NK-92 (cell line): ENCODE measurements around the gene GEMIN4.
"Not testable (repeated sequence)": the region's sequence is repeated elsewhere in the genome, so short reads cannot be mapped to it uniquely, and the experiment has no call there.

Experiments
- DNase-seq: peaks from one replicate; lab custom pipeline; 2025; ENCODE audit not compliant: unreplicated experiment; lab: John Stamatoyannopoulos, UW

GEMIN4 gene

DNA sequence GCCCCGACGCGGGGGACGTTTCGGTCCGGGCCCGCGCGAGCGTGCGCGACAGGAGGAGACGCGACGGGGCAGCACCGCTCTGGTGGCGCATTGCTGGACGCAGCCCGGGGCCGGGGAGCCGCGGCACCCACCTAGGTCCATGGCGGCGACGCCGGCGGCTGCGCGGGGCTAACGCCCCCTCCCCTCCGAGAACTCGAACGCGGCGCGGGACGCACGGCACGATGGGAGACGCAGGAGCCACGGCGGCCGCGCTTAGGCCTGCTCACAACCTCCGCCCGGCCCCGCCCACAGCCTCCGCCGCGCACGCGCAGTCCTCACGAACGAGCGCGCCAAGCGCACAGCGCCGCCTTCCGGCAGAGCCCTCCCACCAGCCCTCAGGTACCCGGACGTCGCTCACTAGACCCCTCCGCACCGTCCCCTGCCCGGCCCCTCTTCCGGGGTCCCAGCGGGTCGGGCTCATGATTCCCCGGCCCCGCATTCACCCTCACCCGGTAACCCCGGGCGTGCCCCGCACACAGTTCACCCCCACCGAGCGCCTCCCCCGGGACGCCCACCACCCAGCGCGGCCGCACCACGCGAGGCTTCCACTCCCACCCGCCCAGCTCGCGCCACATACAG is at the start of gene GEMIN4:
Gene GEMIN4, minus strand, starts transcription at position 263 of the 618 bp plus-strand sequence. Its CDS starts 122 bp downstream, at position 141.
- DNase-seq = peak; percentile 63

DNA sequence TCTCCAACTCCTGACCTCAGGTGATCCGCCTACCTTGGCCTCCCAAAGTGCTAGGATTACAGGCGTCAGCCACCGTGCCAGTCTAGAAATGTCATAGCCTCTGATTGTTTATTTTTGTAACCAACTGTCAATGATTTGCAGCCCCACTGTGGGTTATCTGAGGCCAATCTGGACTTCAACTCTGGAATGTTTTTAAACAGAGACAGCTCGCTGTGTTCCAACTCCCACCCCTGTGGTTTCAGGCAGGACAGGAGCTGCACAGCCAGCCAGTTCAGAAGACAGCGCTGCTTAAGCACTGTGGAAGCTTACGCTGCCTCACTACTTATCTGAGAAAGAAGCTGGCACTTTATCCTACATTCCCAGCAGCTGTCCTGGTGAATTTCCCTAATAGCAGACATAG is 49.6 kb upstream of the GEMIN4 start:
- DNase-seq = no peak

DNA sequence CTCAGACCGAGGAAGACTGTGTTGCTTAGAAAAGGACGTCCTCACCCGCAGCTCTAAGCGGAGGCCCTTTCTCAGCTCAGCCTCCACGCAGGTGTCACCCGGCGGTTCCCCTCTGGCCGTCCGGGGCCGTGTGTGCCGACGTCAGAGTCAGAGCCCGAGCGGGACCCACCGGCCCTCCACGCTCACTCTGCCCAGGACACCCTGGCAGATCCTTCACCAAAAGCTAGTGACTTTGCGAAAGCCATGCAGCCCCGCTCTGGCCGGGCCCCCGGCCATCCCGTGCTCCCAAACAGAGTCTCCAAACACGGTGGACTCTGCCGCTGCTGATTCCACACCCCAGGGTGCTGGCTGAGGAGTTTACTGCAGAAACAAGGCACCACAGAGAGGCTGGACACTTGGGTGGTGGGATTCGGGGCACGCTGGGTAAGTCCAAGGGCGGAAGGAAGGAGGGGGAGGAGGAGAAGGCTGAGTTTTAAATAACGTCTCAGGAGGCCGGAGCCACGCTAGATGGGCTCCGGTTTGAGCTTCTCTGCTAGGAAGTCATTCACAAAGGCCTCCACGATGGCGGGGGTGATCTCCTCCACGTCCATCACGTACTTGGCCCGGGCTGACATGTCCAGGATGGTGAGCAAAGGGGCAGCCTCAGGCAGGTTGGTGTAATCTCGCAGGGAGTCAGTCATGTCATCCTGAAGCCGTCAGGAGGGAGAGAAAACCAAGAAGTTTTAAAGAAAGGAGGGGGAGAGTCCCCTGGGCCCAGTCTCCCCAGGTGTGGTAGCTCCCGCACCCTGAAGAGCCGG is 48.6 kb upstream of the GEMIN4 start:
- DNase-seq = no peak

DNA sequence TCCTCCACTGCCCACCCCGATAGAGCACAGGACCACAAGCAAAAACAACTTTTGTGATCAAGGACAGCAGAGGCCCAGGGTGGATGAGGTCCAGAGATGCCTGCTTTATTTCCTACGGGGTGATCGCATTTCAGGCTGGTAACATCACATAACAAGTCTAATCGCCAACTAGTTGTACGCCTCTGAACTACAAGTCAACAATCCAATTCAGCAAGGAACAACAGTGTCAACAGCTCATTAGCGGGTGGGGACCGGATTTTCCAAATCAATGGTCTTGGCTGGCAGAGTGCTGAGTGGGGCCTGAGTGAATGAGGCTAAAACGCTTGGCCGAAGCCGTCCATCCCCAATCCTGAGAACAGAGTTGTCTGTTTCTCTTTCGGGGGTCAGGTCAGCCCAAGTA is 47.2 kb upstream of the GEMIN4 start:
- no peak for DNase-seq

DNA sequence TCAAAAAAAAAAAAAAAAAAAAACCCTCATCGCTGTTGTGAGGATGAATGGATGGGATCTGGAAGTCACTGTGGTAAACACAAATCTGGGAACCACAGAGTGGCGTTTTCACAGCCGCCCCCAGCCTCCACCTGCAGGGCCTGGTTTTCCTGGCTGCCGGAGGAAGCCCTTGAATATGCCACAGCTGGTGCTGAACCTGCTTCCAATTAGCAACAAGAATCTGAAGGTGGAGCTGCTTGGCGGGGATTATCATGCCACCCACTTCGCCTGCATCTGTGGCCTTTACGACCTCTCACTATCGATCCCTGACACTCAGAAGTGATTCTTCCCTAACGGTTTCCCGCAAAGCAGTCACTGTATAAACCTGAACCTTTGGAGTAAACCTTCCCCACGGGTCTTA is 46.2 kb upstream of the GEMIN4 start:
- no peak for DNase-seq

DNA sequence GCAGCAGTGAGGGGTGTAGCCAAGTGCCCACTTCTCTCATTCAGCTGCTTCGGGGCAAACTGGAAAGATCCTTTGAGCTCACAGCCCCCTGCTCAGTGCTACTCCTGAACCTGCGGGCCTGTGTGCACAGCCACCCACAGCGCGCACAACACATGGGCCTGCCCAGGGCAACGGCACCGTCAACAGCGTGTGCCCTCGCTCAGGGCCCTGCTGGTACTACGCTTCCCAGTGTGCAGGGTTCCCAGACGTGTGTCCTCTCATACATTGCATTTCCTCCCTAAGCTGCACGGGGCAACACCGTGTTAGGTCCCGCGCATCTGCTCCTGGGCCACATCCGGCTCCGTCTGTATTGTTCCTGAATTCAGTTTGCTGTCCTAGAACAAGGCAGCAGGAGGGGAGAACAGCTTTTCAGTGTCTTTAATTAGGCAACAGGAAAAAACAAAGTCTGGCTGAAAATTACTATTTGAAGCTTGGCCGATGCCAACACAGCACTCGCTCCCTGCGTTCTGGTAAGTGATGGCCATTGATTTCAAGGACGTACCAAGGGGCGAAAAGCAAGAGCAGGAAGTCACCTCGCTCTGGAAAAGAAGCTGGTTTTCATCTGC is 45.3 kb upstream of the GEMIN4 start:
- no peak for DNase-seq

DNA sequence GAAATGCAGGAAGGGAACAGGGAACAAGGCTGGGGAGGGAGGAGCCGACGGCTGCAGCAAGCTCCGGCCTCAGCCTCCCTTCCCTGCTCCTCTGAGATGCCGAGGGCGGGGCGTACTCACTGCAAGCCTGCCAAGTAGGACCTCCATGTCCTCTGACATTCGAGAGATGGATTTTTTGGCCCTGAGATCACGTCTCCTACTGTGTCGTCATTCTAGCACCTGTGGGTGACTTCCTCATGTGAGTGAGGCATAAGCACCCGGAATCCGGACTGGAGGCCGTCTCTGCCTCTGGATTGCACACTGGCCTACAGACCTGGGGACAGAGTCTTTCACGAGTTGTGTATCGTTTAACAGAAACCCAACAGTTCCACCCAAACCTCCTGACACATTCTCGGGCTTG is 44.5 kb upstream of the GEMIN4 start:
- DNase-seq = no peak

DNA sequence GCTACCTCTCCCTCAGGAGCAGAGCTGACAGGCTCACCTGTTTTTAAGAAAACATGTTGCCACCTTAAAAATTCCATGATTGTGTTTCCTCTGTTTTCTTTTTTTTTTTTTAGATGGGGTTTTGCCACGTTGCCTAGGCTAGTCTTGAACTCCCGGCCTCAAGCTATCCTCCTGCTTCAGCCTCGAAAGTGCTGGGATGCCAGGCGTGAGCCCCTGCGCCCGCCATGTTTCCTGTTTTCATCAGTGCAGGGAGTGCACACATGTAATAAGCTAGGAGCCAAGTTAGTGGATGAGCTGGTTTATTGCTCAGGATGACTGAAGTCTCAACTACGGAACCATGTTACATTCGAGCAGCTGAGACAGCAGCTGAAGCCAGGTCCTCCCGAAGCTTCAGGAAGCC is 43.7 kb upstream of the GEMIN4 start:
- no peak for DNase-seq

DNA sequence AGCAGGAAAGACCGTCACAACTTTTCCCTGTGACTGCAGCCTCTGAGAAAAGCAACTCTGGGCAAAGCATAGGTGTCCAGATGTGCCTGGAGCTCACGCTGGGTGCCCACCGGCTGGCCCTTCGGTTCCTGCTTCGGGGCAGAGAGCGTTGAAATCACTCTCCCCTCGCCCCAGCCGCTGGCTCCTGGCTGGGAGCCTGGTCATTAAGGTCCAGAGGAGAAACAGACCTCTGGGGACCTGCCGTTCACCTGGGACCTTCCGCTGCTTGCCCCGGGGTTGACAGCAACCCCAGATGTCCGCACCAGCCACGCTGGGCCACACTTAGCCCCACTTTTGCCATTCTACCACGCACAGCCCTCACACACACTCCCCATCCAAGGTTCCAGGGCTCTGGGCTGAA is 43.2 kb upstream of the GEMIN4 start:
- DNase-seq = no peak

DNA sequence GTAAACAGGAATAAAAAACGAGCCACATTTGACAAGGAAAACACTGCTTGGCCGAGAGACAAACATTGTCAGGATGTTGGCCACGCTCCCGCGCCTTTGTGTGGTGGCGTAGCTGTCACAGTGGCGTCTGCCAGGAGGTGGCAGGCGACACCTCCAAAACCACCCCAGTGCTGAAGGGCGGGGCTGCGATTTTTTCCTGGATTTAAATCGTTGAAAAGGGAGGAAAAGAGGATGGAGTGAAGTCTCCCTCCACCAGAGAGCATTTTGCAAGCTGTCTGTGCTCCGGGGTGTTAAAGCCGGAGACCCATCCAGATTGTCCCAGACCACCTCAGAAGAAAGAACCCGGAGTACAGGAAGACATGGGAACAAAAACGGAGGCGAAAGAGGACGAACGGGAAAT is 42.8 kb upstream of the GEMIN4 start:
- no peak for DNase-seq

DNA sequence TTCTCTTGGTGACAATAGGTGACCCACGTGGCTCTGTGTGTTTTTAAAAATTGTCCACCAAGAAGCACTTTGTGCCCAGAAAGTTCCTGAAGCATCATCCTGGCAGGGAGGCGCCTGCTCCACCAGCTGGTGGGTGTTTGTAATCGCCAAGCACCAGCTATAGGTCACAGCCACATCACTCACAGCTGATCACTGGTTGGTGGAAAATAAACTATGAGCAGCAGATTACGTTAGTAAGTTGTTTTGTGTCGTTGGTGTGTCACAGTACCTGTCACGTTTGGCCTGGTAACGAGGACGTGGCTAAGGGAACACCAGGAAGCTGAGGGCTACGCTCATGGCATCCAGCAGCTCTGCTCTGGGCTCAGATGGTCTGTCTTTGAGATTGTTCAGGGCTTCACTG is 40.2 kb upstream of the GEMIN4 start:
- DNase-seq = no peak

DNA sequence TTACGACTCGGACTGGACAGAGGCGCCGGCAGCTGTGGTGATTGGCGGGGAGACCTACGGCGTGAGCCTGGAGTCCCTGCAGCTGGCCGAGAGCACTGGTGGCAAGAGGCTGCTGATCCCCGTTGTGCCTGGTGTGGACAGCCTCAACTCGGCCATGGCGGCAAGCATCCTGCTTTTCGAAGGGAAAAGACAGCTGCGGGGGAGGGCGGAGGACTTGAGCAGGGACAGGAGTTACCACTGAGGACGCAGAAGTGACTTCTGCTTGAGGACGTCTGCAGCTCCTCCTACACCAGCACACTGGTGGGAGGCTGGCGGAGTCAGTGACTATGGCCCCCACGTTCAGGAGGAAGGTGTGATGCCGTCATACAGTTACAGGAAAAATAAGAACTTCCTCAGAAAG is 39.8 kb upstream of the GEMIN4 start:
- DNase-seq = no peak

DNA sequence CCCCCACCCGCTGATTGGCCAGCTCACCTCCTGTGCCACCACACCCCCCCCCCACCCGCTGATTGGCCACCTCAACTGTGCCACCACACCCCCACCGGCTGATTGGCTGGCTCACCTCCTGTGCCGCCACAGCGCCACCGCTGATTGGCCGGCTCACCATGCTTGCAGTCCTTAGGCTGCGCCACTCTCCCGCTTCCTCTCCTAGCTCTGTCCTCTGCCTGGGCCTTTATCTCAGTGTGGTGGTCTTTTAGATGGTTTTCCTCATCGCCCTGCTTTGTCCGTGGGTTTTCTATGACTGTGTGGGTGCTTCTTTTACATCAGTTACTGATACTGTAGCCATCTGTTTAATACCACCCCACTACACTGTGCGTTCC is 38.8 kb upstream of the GEMIN4 start:
- DNase-seq = not testable (repeated sequence)

DNA sequence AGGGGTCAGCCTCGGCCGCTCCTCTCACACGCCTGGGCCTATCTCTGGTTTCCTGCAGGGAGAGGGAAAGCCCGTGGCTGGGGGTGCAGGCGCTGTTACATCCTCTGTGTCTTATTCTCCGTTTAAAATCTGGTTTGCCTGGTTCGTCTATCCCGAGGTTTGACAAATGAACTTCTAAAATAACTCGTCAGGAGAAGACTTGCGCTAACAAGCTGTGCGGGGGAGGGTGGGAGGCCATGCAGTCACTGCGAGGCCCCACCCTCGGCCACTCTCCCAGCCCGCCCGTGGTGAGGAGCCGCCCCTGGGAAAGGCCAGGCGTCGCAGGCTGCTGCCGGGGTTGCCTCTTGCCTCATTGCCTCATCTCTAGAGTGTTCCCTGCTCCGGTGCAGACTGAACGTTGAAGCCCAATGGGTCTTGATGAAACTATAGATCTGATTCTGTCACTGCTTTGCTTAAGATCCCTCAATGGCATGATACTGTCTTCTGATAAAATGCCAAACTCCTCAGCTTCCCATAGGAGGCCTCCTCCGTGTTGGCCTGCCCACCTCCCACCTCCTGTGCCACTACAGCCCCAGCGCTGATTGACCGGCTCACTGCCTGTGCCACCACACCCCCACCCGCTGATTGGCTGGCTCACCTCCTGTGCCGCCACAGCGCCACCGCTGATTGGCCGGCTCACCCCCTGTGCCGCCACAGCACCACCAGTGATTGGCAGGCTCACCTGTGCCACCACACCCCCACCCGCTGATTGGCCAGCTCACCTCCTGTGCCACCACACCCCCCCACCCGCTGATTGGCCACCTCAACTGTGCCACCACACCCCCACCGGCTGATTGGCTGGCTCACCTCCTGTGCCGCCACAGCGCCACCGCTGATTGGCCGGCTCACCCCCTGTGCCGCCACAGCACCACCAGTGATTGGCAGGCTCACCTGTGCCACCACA is 38.1 kb upstream of the GEMIN4 start:
- DNase-seq = not testable (repeated sequence)

DNA sequence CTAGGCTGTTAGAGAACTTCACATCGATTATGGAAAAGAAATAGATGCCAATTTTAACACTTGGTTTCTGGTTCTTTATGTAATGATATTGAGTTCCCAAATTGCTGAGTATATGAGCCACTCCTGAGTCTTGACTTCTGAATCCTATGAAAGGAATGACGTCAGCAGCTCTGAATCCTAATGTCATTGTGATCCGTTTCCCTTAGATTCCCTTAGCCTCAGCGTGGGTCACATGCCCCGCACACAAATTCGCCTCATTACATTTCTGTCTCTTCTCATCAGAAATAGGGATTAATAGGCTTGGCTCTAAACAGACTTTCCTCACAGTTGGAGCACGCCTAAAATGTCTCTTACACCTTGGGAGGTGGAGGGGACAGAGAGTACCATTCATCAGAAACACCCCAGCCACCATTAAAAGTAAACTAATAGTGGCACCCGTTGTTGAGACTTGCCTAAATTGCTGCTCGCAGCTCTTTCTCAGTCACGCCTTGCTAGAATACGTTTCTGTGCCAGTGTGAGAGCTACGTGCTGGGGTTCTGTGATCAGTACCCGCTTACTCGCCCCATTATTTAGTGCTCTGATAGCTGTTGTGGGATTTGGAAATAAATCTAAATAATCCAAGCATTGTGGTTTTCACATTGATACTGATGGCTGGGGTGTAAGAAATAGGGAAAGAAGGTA is 37.2 kb upstream of the GEMIN4 start:
- DNase-seq = no peak

DNA sequence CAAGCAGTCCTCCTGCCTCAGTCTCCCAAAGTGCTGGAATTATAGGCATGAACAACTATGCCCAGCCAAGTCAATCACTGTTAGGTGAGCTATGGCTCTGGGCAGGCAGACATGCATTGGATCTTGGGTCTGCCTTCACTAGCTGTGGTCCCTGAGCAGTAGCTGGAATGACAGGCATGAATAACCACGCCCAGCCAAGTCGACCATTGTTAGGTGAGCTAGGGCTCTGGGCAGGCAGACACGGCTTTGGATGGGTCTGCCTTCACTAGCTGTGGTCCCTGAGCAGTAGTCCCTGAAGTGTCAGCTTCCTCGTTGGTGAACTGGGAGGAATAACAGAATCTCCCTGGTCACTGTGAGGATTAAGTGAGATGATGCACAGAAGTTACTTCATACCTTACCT is 36.5 kb upstream of the GEMIN4 start:
- no peak for DNase-seq

DNA sequence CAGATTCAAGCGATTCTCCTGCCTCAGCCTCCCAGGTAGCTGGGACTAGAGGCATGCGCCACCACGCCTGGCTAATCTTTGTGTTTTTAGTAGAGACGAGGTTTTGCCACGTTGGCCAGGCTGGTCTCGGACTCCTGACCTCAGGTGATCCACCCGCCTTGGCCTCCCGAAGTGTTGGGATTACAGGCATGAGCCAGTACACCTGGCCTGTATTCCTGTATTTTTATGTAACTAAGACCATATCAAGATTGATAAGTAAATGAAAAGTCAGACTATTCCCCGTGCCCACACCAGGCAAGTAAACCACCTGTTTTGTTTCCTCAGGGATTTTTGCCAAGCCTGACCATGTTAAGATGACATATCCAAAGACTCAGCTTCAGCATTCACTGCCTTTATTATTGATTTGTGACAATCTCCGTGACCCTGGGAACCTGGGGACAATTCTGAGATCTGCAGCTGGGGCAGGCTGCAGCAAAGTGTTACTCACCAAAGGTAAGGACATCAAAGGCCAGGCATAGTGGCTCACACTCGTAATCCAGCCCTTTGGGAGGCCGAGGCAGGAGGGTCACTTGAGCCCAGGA is 35.7 kb upstream of the GEMIN4 start:
- DNase-seq = no peak

DNA sequence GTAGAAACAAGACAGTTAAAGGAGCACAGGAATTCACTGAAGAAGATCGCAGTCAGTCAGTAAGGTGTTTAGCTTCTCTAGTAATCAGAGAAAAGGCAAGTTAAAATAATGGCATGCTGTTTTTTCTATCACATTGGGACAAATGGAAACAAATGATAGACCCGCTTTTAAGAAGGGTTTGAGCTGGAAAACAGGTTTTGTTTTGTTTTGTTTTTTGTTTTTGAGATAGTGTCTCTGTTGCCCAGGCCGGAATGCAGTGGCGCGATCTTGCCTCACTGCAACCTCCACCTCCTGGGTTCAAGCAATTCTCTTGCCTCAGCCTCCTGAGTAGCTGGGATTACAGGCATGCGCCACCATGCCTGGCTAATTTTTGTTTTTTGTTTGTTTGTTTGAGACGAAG is 33.8 kb upstream of the GEMIN4 start:
- DNase-seq = not testable (repeated sequence)

DNA sequence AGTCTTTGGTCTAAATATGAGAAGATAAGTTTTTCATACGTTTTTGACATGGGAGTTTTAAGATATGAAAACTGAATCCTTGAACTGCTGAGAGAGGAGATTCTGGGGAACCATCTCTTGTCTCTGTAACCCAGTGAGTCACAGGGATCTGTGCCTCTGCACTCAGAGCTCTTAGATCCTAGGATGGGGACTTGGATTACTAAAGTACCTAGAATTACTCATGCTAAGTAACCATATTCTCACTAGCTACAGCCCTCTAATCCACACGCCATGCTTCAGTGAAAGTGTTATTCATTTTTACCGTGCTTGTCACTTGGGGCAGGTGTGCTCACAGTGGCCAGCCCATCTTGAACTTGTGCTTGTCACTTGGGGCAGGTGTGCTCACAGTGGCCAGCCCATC is 32.1 kb upstream of the GEMIN4 start:
- DNase-seq = no peak
